HepG2 (cell line): ENCODE results near the gene ZNF48. TPM values are rescaled to one million over a fixed set of nuclear protein-coding genes. Genes with fewer than 3 reads are reported as not detected.
A peak's percentile ranks its signal among the peaks of the same experiment; 100 is the strongest.

Source experiments
- ATF5 ChIP-seq: sonication (generic); formaldehyde crosslinking; IDR thresholded peaks from 2 replicates; pipeline ENCODE4 v1.4.0; 2020; ENCODE audit warnings: mild to moderate bottlenecking, low read depth, missing genetic modification reagents
- ATM ChIP-seq: fragments of 450-650 bp; IDR thresholded peaks from 2 replicates; pipeline ENCODE4 v1.7.1; 2017; ENCODE audit warnings: mild to moderate bottlenecking, borderline replicate concordance
- CC2D1A ChIP-seq: sonication (generic); formaldehyde crosslinking; IDR thresholded peaks from 2 replicates; pipeline ENCODE4 v1.8.1; 2023; ENCODE audit warnings: mild to moderate bottlenecking, missing genetic modification reagents
- DMAP1 ChIP-seq: IDR thresholded peaks from 2 replicates; pipeline ENCODE4 v1.6.1; 2016
- ELK4 ChIP-seq: sonication (generic); formaldehyde crosslinking; IDR thresholded peaks from 2 replicates; pipeline ENCODE4 v1.9.0; 2021; ENCODE audit warnings: missing genetic modification reagents, borderline replicate concordance
- GPBP1L1 ChIP-seq: sonication (generic); formaldehyde crosslinking; IDR thresholded peaks from 2 replicates; pipeline ENCODE4 v1.5.0; 2020; ENCODE audit warnings: mild to moderate bottlenecking, missing genetic modification reagents
- IKZF1 ChIP-seq: fragments of 450-650 bp; IDR thresholded peaks from 2 replicates; pipeline ENCODE4 v1.7.1; 2016
- KAT8 ChIP-seq: IDR thresholded peaks from 2 replicates; pipeline ENCODE4 v1.6.1; 2016; ENCODE audit warnings: missing genetic modification reagents, missing compliant biosample characterization
- KMT2A ChIP-seq: sonication (generic); formaldehyde crosslinking; IDR thresholded peaks from 2 replicates; pipeline ENCODE4 v1.4.0; 2020; ENCODE audit warnings: missing genetic modification reagents
- RAD51 ChIP-seq: fragments of 450-650 bp; IDR thresholded peaks from 2 replicates; pipeline ENCODE4 v1.6.1; 2016; ENCODE audit warnings: borderline replicate concordance
- SKI ChIP-seq: fragments of 450-650 bp; IDR thresholded peaks from one replicate; pipeline ENCODE4 v1.6.1; 2018; ENCODE audit warnings: mild to moderate bottlenecking; ENCODE audit not compliant: partially characterized antibody
- SP5 ChIP-seq: IDR thresholded peaks from 2 replicates; pipeline ENCODE4 v1.6.1; 2016; ENCODE audit warnings: low read depth, borderline replicate concordance
- XBP1 ChIP-seq: sonication (generic); formaldehyde crosslinking; IDR thresholded peaks from 2 replicates; pipeline ENCODE4 v1.5.0; 2020; ENCODE audit warnings: missing genetic modification reagents
- ZBTB1 ChIP-seq: sonication (generic); formaldehyde crosslinking; IDR thresholded peaks from 2 replicates; pipeline ENCODE4 v1.4.0; 2020; ENCODE audit warnings: missing genetic modification reagents, borderline replicate concordance
- ZFP1 ChIP-seq: IDR thresholded peaks from 2 replicates; pipeline ENCODE4 v1.6.1; 2016
- ZHX1 ChIP-seq: sonication (generic); formaldehyde crosslinking; IDR thresholded peaks from 2 replicates; pipeline ENCODE4 v1.8.1; 2022; ENCODE audit warnings: low read depth, mild to moderate bottlenecking, missing genetic modification reagents
- ZNF44 ChIP-seq: sonication (generic); formaldehyde crosslinking; IDR thresholded peaks from 2 replicates; pipeline ENCODE4 v1.5.1; 2020; ENCODE audit warnings: mild to moderate bottlenecking, missing genetic modification reagents
- ZNF503 ChIP-seq: sonication (generic); formaldehyde crosslinking; IDR thresholded peaks from 2 replicates; pipeline ENCODE4 v1.4.0; 2020; ENCODE audit warnings: missing genetic modification reagents
- ZNF567 ChIP-seq: sonication (generic); formaldehyde crosslinking; IDR thresholded peaks from 2 replicates; pipeline ENCODE4 v1.8.1; 2023; ENCODE audit warnings: mild to moderate bottlenecking, missing genetic modification reagents, borderline replicate concordance
- ZNF589 ChIP-seq: sonication (generic); formaldehyde crosslinking; conservative IDR thresholded peaks from 2 replicates; pipeline ENCODE4 v1.8.0; 2022; ENCODE audit warnings: mild to moderate bottlenecking, moderate library complexity, missing genetic modification reagents
- polyA plus RNA-seq, 8 experiments: library from polyadenylated mRNA; depleted of rRNA in 3 of 8; stranded (reverse) in 7 of 8; unstranded in 1 of 8; fragments of >200 nt; fragmentation: Illumina TruSeq in 4 of 8; extraction: Trizol in 4 of 8; gene quantifications; 2 replicates each; pipeline versions ENCODE4 v1.2.1 to v1.2.3, GENCODE V29; 2011 to 2016; ENCODE audit warnings: low read depth in 4 of 8, missing spikeins in 1 of 8, mixed read lengths in 1 of 8; ENCODE audit not compliant: insufficient read depth in 1 of 8
- total RNA-seq, 5 experiments: library from RNA; depleted of rRNA; stranded (reverse); fragments of >200 nt; fragmentation: Illumina TruSeq; extraction: Trizol; gene quantifications; 2 replicates each; pipeline ENCODE4 v1.2.3, GENCODE V29; 2016; ENCODE audit warnings: low read depth in 1 of 5
- TF ChIP-seq, protein P1 (sequence below): IDR thresholded peaks from 2 replicates; pipeline ENCODE4 v1.6.1; 2016; ENCODE audit warnings: low read depth, control low read depth

Gene ZNF48
- total and polyA plus RNA-seq, 2 of the 13 experiments (the other 11 are each of a cell fraction or from before 2014, with no cell fraction given): 9.9 to 12.3 TPM

DNA sequence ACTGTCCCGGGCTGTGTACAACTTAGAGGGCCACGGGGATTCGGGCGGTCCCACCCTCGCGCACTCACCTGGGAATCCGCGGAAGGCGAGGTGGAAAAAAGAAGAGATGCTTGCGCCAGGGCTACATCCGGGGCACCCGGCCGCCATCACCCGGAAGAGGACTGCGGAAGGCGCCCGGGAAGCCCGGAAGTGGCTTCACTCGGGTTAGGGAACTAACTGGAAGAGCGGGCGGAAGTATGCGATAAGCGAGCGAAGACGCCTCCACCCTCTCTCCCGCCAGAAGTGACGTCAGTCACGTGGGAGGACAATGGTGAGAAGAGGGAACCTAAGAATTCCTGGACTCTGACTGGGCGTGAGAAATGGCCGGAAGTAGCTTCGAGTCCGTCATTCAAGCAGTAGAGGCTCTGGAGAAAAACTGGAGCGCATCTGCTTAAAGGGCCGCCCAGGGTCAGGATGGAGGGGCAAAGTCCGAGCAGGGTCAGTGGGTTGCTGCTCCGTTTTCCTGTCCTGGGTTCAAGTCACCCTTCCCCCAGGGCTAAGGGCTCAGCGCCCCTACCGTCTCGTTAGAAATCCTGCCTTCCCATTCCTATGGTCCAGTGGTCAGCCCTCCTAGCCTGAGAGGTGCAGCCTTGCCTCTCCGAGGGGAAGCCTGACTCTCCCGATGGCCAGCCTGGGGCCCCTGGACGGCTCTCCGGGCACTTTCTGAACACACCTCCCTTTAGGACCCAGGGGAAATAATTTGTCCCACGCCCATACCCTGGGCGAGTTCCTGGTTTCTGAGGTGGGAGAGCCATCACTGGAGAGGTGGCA is 39.9 kb upstream of the ZNF48 start, which contains the start of gene CD2BP2 (continued):
- TF ChIP-seq, protein P1, sequence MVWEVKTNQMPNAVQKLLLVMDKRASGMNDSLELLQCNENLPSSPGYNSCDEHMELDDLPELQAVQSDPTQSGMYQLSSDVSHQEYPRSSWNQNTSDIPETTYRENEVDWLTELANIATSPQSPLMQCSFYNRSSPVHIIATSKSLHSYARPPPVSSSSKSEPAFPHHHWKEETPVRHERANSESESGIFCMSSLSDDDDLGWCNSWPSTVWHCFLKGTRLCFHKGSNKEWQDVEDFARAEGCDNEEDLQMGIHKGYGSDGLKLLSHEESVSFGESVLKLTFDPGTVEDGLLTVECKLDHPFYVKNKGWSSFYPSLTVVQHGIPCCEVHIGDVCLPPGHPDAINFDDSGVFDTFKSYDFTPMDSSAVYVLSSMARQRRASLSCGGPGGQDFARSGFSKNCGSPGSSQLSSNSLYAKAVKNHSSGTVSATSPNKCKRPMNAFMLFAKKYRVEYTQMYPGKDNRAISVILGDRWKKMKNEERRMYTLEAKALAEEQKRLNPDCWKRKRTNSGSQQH (CRISPR knock-in tag): peak; percentile 66; the same call in 1 of the 2 replicates
- peak; percentile 41; the same call in 1 of the 2 replicates for TF ChIP-seq ZNF567 (CRISPR knock-in tag)
- TF ChIP-seq KMT2A (CRISPR knock-in tag): no peak; the same call in 1 of the 2 replicates
- TF ChIP-seq SKI: no peak
- no peak for TF ChIP-seq ATM
- TF ChIP-seq RAD51: peak; percentile 95
- peak; percentile 69; the same call in 1 of the 2 replicates for TF ChIP-seq ATF5 (CRISPR knock-in tag)
- 0 out of 2 replicates have a peak, but pooled peaks have one; percentile 44 for TF ChIP-seq SP5 (CRISPR knock-in tag)
- peak; percentile 98 for TF ChIP-seq KAT8
- no peak for TF ChIP-seq IKZF1
- TF ChIP-seq ZHX1 (CRISPR knock-in tag): peak; percentile 92
- TF ChIP-seq ELK4 (CRISPR knock-in tag): 0 out of 2 replicates have a peak, but pooled peaks have one; percentile 41
- no peak for TF ChIP-seq ZBTB1
- peak; percentile 57; the same call in 1 of the 2 replicates for TF ChIP-seq ZFP1
- TF ChIP-seq ZNF589 (CRISPR knock-in tag): no peak
- no peak; the same call in 1 of the 2 replicates for TF ChIP-seq ZNF44
- 0 out of 2 replicates have a peak, but pooled peaks have one; percentile 13 for TF ChIP-seq XBP1 (CRISPR knock-in tag)
- TF ChIP-seq CC2D1A (CRISPR knock-in tag): no peak
- TF ChIP-seq DMAP1 (CRISPR knock-in tag): peak; percentile 88
- TF ChIP-seq ZNF503 (CRISPR knock-in tag): peak; percentile 71
- no peak for TF ChIP-seq GPBP1L1 (CRISPR knock-in tag)
